HG03460 (cell line): ENCODE results near the gene RPL10.
"Not testable (repeated sequence)": the region's sequence is repeated elsewhere in the genome, so short reads cannot be mapped to it uniquely, and the experiment has no call there.

Experiments used
- ATAC-seq: cut with Tn5 transposase; IDR thresholded peaks from one replicate; pipeline ENCODE4 v1.9.1; 2021; ENCODE audit not compliant: unreplicated experiment

RPL10 gene

GRCh38 chrX:154399527-154400368 lies 1.6 kb downstream of the RPL10 start:
- ATAC-seq, result no peak

- not testable (repeated sequence) for ATAC-seq
Observed at GRCh38 chrX:154400369-154400817, 2.2 kb downstream of the RPL10 start.

GRCh38 chrX:154401045-154401799 lies 3.0 kb downstream of the RPL10 start:
- no peak for ATAC-seq

GRCh38 chrX:154401918-154402621 lies 3.9 kb downstream of the RPL10 start:
- no peak for ATAC-seq

- no peak for ATAC-seq
Observed at GRCh38 chrX:154402622-154403127, 4.5 kb downstream of the RPL10 start.

GRCh38 chrX:154403192-154403591 lies 5.0 kb downstream of the RPL10 start:
- ATAC-seq, result no peak

- ATAC-seq, result no peak
Observed at GRCh38 chrX:154403858-154404257, 5.7 kb downstream of the RPL10 start.

- ATAC-seq, result no peak
Observed at GRCh38 chrX:154404625-154405192, 6.5 kb downstream of the RPL10 start.

GRCh38 chrX:154408659-154409221 lies 10.6 kb downstream of the RPL10 start:
- ATAC-seq, result peak; percentile 29

GRCh38 chrX:154409222-154409871 lies 11.2 kb downstream of the RPL10 start, which contains the start of gene DNASE1L1:
TSS of gene DNASE1L1 (minus strand) at chrX:154409254. CDS start at chrX:154405568, 3,686 bp downstream.
- peak; percentile 47 for ATAC-seq

- ATAC-seq, result peak; percentile 56
Observed at GRCh38 chrX:154411981-154412340, 13.8 kb downstream of the RPL10 start.

GRCh38 chrX:154412468-154412867 lies 14.3 kb downstream of the RPL10 start:
- no peak for ATAC-seq

GRCh38 chrX:154413142-154413541 lies 15.0 kb downstream of the RPL10 start:
- no peak for ATAC-seq

GRCh38 chrX:154417157-154417556 lies 19.0 kb downstream of the RPL10 start:
- ATAC-seq, result no peak

GRCh38 chrX:154419189-154419588 lies 21.0 kb downstream of the RPL10 start:
- no peak for ATAC-seq

- ATAC-seq, result no peak
Observed at GRCh38 chrX:154419688-154420401, 21.7 kb downstream of the RPL10 start.

GRCh38 chrX:154420402-154420756 lies 22.2 kb downstream of the RPL10 start:
- no peak for ATAC-seq

- ATAC-seq, result no peak
Observed at GRCh38 chrX:154426916-154427770, 29.0 kb downstream of the RPL10 start.
